HG03135 (cell line): Measurements from ENCODE around the gene MAD1L1.
"Not testable (repeated sequence)": the region's sequence is repeated elsewhere in the genome, so short reads cannot be mapped to it uniquely, and the experiment has no call there.

Source experiments
- ATAC-seq: cut with Tn5 transposase; IDR thresholded peaks from one replicate; pipeline ENCODE4 v1.9.1; 2021; ENCODE audit warnings: mild to moderate bottlenecking, moderate library complexity; ENCODE audit not compliant: unreplicated experiment

The MAD1L1 gene

GRCh38 chr7:1831933-1832535 lies 400.7 kb downstream of the MAD1L1 start:
- ATAC-seq = not testable (repeated sequence)

- ATAC-seq = not testable (repeated sequence)
These were observed 401.3 kb downstream of the MAD1L1 start for GRCh38 chr7:1831471-1831870.

- ATAC-seq = not testable (repeated sequence)
These were observed 403.1 kb downstream of the MAD1L1 start for GRCh38 chr7:1829668-1830067.

- no peak for ATAC-seq
These were observed 403.6 kb downstream of the MAD1L1 start for GRCh38 chr7:1829111-1829510.

GRCh38 chr7:1828170-1828569 lies 404.6 kb downstream of the MAD1L1 start:
- ATAC-seq = not testable (repeated sequence)

- ATAC-seq = not testable (repeated sequence)
These were observed 405.2 kb downstream of the MAD1L1 start for GRCh38 chr7:1827521-1827981.

- not testable (repeated sequence) for ATAC-seq
These were observed 405.8 kb downstream of the MAD1L1 start for GRCh38 chr7:1826931-1827330.

GRCh38 chr7:1825897-1826741 lies 406.6 kb downstream of the MAD1L1 start:
- no peak for ATAC-seq

GRCh38 chr7:1825647-1825896 lies 407.2 kb downstream of the MAD1L1 start:
- not testable (repeated sequence) for ATAC-seq

- ATAC-seq = not testable (repeated sequence)
These were observed 407.7 kb downstream of the MAD1L1 start for GRCh38 chr7:1824882-1825646.

- ATAC-seq = not testable (repeated sequence)
These were observed 408.4 kb downstream of the MAD1L1 start for GRCh38 chr7:1824151-1824881.

- ATAC-seq = no peak
These were observed 409.2 kb downstream of the MAD1L1 start for GRCh38 chr7:1823376-1824150.

GRCh38 chr7:1819259-1819841 lies 413.4 kb downstream of the MAD1L1 start:
- ATAC-seq = no peak

- no peak for ATAC-seq
These were observed 414.0 kb downstream of the MAD1L1 start for GRCh38 chr7:1818575-1819258.

- no peak for ATAC-seq
These were observed 415.6 kb downstream of the MAD1L1 start for GRCh38 chr7:1817061-1817712.

- not testable (repeated sequence) for ATAC-seq
These were observed 416.3 kb downstream of the MAD1L1 start for GRCh38 chr7:1816451-1816850.

- not testable (repeated sequence) for ATAC-seq
These were observed 417.0 kb downstream of the MAD1L1 start for GRCh38 chr7:1815551-1816281.

- no peak for ATAC-seq
These were observed 417.7 kb downstream of the MAD1L1 start for GRCh38 chr7:1815051-1815481.
